Activated CD4-positive, alpha-beta memory T cell treated with anti-CD3 and anti-CD28 coated beads, Interleukin-2, amount 10 ng/mL, durations not matched to agents 7 days and 5 days (primary cell): Measurements from ENCODE around the gene TIAM1. TPM values are rescaled to one million over a fixed set of nuclear protein-coding genes. Genes with fewer than 3 reads are reported as not detected.

Source experiments
- CTCF ChIA-PET: fragments of 350-600 bp; sonication (Branson Sonifier 250); formaldehyde crosslinking; loops from one replicate; lab custom pipeline; 2021; ENCODE audit warnings: antibody characterized with exemption, inconsistent platforms; lab: Charles Lee
- POLR2A ChIA-PET: fragments of 350-600 bp; sonication (Branson Sonifier 250); formaldehyde crosslinking; loops from one replicate; lab custom pipeline; 2021; ENCODE audit warnings: antibody characterized with exemption; lab: Charles Lee
- DNase-seq: peaks from one replicate; pipeline ENCODE4 v3.0.0-alpha.2; 2020
- H3K27ac Mint-ChIP-seq: one replicate; pipeline ENCODE4 v1.8.0; 2021; ENCODE audit warnings: mild to moderate bottlenecking, mixed read lengths
- H3K27me3 Mint-ChIP-seq: one replicate; pipeline ENCODE4 v1.8.0; 2021; ENCODE audit warnings: mixed read lengths
- H3K36me3 Mint-ChIP-seq: one replicate; pipeline ENCODE4 v1.8.0; 2021; ENCODE audit warnings: low read depth, mixed read lengths
- H3K4me1 Mint-ChIP-seq: one replicate; pipeline ENCODE4 v1.8.0; 2021; ENCODE audit warnings: mixed read lengths
- H3K4me3 Mint-ChIP-seq: one replicate; pipeline ENCODE4 v1.8.0; 2021; ENCODE audit warnings: mild to moderate bottlenecking, mixed read lengths
- H3K9me3 Mint-ChIP-seq: one replicate; pipeline ENCODE4 v1.8.0; 2021; ENCODE audit warnings: mixed read lengths
- total RNA-seq, 2 experiments: library from RNA; stranded (reverse); gene quantifications; one replicate each; pipeline ENCODE4 v1.2.3, GENCODE V29; 2021

The TIAM1 gene
- total RNA-seq, 2 experiments from 2014 or later: 57.6 to 60.6 TPM

- ChIA-PET CTCF (no interaction called here), POLR2A (no interaction called here)
- Mint-ChIP-seq H3K4me1 (peaks cover 14% of the 10 kb centered on the region), H3K9me3 (peaks cover 3% of the 10 kb centered on the region), H3K4me3 (no peak overlapping the region), H3K36me3 (peaks cover 11% of the 10 kb centered on the region), H3K27me3 (no peaks in the 10 kb centered on the region), H3K27ac (no peak overlapping the region)
- no peak for DNase-seq
Observed at GRCh38 chr21:31316488-31317169, 27.4 kb downstream of the TIAM1 start.

GRCh38 chr21:31316072-31316471, 28.0 kb downstream of the TIAM1 start:
- POLR2A ChIA-PET: no interaction called here
- no peak overlapping the region for H3K4me3 Mint-ChIP-seq
- CTCF ChIA-PET: no interaction called here
- H3K4me1 Mint-ChIP-seq: peaks cover 14% of the 10 kb centered on the region
- no peak for DNase-seq
- no peaks in the 10 kb centered on the region for H3K27me3 Mint-ChIP-seq
- peaks cover 14% of the 10 kb centered on the region for H3K36me3 Mint-ChIP-seq
- no peak overlapping the region for H3K27ac Mint-ChIP-seq
- H3K9me3 Mint-ChIP-seq: peaks cover 3% of the 10 kb centered on the region

DNA sequence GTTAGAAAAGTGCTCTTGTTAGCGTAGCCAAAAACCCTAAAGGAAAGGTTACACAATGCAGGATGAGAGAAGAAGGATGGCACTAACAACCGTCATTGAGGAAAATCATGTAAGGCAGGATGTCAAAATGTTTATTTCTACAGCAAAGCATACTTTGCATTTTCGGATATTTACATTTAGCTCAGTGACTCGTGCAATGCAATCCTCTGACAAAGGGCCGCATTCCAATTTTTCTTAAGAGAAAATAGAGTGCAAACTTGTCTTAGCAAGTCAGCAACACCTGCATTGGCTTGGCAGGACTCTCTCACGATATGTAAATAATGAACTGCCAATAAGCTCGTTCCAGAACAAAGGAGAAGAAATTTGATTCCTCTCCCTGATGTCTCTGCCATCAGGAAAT, 33.3 kb downstream of the TIAM1 start:
- no peak for DNase-seq
- H3K27me3 Mint-ChIP-seq: no peaks in the 10 kb centered on the region
- peaks cover under 1% of the 10 kb centered on the region for H3K9me3 Mint-ChIP-seq
- H3K27ac Mint-ChIP-seq: no peak overlapping the region
- H3K4me1 Mint-ChIP-seq: no peaks in the 10 kb centered on the region
- ChIA-PET POLR2A (no interaction called here), CTCF (interaction anchor here (0.6 kb wide), 1 partner anchor 44 kb away, joined by 3 read pairs; no protein-coding TSS in a partner anchor)
- peaks cover 20% of the 10 kb centered on the region for H3K36me3 Mint-ChIP-seq
- no peak overlapping the region for H3K4me3 Mint-ChIP-seq

GRCh38 chr21:31308584-31308983, 35.5 kb downstream of the TIAM1 start:
- no peak for DNase-seq
- ChIA-PET CTCF (no interaction called here), POLR2A (interaction anchor here (1.0 kb wide), 1 partner anchor 251 kb away, joined by 3 read pairs; no protein-coding TSS in a partner anchor)
- Mint-ChIP-seq H3K27me3 (no peaks in the 10 kb centered on the region), H3K4me1 (no peaks in the 10 kb centered on the region), H3K9me3 (no peaks in the 10 kb centered on the region), H3K36me3 (peaks cover 20% of the 10 kb centered on the region), H3K4me3 (no peak overlapping the region), H3K27ac (no peak overlapping the region)

GRCh38 chr21:31305888-31306287, 38.2 kb downstream of the TIAM1 start:
- CTCF ChIA-PET: interaction anchor here (0.6 kb wide), 1 partner anchor 297 kb away, joined by 3 read pairs; no protein-coding TSS in a partner anchor
- Mint-ChIP-seq H3K9me3 (no peaks in the 10 kb centered on the region), H3K27me3 (no peaks in the 10 kb centered on the region), H3K4me1 (peaks cover 3% of the 10 kb centered on the region), H3K36me3 (peaks cover 10% of the 10 kb centered on the region), H3K27ac (no peak overlapping the region), H3K4me3 (no peak overlapping the region)
- POLR2A ChIA-PET: no interaction called here
- no peak for DNase-seq

DNA sequence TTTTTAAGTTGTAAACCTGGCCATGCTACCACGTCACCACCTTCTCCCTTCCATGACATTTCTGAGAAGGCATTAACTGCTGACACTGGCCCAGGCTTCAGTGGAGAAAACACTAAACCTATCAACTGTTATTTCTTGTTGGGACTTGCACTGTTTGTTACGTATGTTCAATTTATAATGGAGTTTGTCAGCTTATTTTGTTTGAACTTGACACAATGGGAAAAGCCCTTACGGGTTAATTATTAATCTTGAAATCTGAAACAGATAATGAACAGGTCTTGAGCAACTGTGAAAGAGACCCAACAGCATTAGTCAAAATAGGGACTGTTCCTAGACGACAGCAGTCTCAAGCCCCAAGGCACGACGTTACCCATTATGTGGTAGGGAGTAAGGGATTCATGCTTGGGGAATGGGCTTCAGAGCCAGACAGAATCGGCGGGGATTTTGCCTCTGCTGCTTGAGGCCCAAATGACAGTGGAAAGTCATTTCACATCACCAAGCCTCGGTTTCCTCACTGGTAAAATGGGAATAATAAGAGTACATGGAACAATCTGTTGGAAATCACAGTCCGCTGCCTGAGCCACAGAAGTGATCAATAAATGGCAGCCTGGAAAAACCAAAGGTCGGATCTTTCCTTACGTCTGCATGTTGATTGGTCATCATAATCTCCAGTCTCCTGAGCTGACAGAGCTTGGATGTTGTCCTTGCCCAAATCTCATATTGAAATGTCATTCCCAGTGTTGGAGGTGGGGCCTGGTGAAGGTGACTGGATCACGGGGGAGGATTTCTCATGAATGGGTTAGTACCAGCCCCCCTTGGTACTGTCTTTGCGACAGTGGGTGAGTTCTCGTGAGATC, 44.5 kb downstream of the TIAM1 start:
- Mint-ChIP-seq H3K36me3 (peaks cover 4% of the 10 kb centered on the region), H3K4me1 (peaks cover 15% of the 10 kb centered on the region), H3K4me3 (no peak overlapping the region), H3K27ac (no peak overlapping the region), H3K9me3 (peaks cover 3% of the 10 kb centered on the region), H3K27me3 (no peaks in the 10 kb centered on the region)
- ChIA-PET CTCF (no interaction called here), POLR2A (no interaction called here)
- DNase-seq: no peak

- Mint-ChIP-seq H3K27ac (no peak overlapping the region), H3K4me3 (no peak overlapping the region), H3K36me3 (peaks cover 7% of the 10 kb centered on the region), H3K27me3 (no peaks in the 10 kb centered on the region), H3K9me3 (peaks cover 6% of the 10 kb centered on the region), H3K4me1 (peaks cover 22% of the 10 kb centered on the region)
- no peak for DNase-seq
- ChIA-PET CTCF (no interaction called here), POLR2A (no interaction called here)
Observed at GRCh38 chr21:31298618-31299269, 45.3 kb downstream of the TIAM1 start.

DNA sequence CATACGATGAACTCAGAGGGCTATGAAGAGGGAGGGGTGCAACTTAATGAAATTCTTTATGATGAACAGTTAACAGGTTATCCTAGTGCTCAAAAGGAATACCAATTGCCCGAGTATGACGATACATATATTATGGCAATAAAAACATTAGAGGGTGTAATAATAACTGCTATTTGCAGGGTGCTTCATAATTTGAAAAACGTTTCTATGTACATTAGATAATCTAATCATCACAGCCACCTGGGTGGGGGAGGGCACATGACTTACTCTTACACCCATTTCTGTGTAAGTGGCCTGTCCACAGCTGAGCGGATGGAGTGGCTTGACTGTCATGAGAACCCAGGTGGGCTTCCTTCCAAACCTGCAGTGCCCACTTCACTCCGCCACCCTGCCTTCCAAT, 46.3 kb downstream of the TIAM1 start:
- POLR2A ChIA-PET: no interaction called here
- H3K4me1 Mint-ChIP-seq: peaks cover 19% of the 10 kb centered on the region
- peaks cover 11% of the 10 kb centered on the region for H3K36me3 Mint-ChIP-seq
- peaks cover 6% of the 10 kb centered on the region for H3K9me3 Mint-ChIP-seq
- DNase-seq: no peak
- no peaks in the 10 kb centered on the region for H3K27me3 Mint-ChIP-seq
- H3K4me3 Mint-ChIP-seq: no peak overlapping the region
- CTCF ChIA-PET: no interaction called here
- no peak overlapping the region for H3K27ac Mint-ChIP-seq

DNA sequence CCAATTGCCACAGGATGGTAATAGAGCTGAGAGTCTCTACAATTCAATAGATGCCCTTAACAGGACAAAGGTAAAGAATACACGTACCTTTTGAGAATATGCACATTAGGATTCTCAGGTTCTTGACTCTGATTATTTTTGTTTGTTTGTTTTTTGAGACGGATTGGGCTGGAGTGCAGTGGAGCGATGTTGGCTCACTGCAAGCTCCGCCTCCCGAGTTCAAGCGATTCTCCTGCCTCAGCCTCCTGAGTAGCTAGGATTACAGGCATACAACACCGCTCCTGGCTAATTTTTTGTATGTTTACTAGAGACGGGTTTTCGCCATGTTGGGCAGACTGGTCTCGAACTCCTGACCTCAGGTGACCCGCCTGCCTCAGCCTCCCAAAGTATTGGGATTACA, 48.4 kb downstream of the TIAM1 start:
- Mint-ChIP-seq H3K4me1 (peaks cover 19% of the 10 kb centered on the region), H3K27ac (no peak overlapping the region), H3K27me3 (no peaks in the 10 kb centered on the region), H3K4me3 (no peak overlapping the region), H3K36me3 (peaks cover 15% of the 10 kb centered on the region), H3K9me3 (peaks cover 12% of the 10 kb centered on the region)
- no peak for DNase-seq
- ChIA-PET POLR2A (no interaction called here), CTCF (no interaction called here)

DNA sequence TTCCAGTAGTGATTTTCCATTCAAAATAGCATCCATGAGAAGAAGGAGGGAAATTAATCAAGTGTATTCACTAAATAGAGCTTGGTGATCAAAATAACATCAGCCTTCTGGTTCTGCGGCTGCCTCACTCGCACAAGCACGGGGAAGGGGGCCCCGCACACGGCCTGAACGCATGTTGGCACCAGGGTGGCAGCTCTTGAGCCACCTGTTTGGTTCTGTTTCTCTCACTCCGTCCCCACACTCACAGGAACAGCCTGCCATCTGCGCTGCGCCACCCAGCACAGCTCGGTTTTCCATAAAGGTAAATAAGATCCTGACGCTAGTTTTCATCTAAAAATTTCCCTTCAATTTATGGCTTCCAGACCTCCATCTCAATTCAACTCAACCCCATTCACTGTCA, 49.4 kb downstream of the TIAM1 start:
- no peak for DNase-seq
- H3K9me3 Mint-ChIP-seq: peaks cover 13% of the 10 kb centered on the region
- ChIA-PET CTCF (no interaction called here), POLR2A (no interaction called here)
- peaks cover 19% of the 10 kb centered on the region for H3K4me1 Mint-ChIP-seq
- peaks cover 15% of the 10 kb centered on the region for H3K36me3 Mint-ChIP-seq
- no peaks in the 10 kb centered on the region for H3K27me3 Mint-ChIP-seq
- H3K27ac Mint-ChIP-seq: no peak overlapping the region
- no peak overlapping the region for H3K4me3 Mint-ChIP-seq

DNA sequence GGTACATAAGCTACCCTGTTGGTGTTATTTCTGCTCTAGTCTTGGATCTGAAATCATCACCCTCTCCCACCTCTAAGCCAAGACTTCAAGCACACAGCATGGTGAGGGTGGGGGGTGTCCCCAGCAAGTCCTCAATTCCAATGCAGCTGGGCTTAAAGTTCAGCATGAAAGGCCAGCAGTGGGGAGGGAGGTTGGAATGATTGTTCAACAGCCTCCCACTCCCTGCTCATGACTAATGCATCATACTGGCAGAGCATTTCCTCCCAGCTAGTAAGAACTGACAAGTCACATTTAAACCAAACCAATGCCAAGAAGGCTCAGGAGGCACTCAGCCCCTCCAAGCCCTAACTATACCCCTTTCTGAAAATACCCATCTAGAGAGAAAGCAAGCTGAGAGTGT, 50.1 kb downstream of the TIAM1 start:
- Mint-ChIP-seq H3K36me3 (peaks cover 15% of the 10 kb centered on the region), H3K27ac (no peak overlapping the region), H3K9me3 (peaks cover 13% of the 10 kb centered on the region), H3K4me3 (no peak overlapping the region), H3K4me1 (peaks cover 19% of the 10 kb centered on the region), H3K27me3 (no peaks in the 10 kb centered on the region)
- CTCF ChIA-PET: no interaction called here
- POLR2A ChIA-PET: no interaction called here
- DNase-seq: no peak

GRCh38 chr21:31290765-31291164, 53.3 kb downstream of the TIAM1 start:
- Mint-ChIP-seq H3K9me3 (peaks cover 20% of the 10 kb centered on the region), H3K4me3 (no peak overlapping the region), H3K36me3 (peaks cover 25% of the 10 kb centered on the region), H3K4me1 (peaks cover 11% of the 10 kb centered on the region), H3K27me3 (no peaks in the 10 kb centered on the region), H3K27ac (no peak overlapping the region)
- POLR2A ChIA-PET: no interaction called here
- CTCF ChIA-PET: interaction anchor here (0.6 kb wide), 1 partner anchor 37 kb away, joined by 3 read pairs; no protein-coding TSS in a partner anchor
- no peak for DNase-seq

GRCh38 chr21:31289702-31290101, 54.4 kb downstream of the TIAM1 start:
- DNase-seq: no peak
- Mint-ChIP-seq H3K4me3 (no peak overlapping the region), H3K36me3 (peaks cover 25% of the 10 kb centered on the region), H3K27ac (no peak overlapping the region), H3K27me3 (no peaks in the 10 kb centered on the region), H3K4me1 (peaks cover 14% of the 10 kb centered on the region), H3K9me3 (peaks cover 20% of the 10 kb centered on the region)
- ChIA-PET CTCF (no interaction called here), POLR2A (no interaction called here)
